Ectodermal cell (in vitro differentiated cells): ENCODE results near the gene FOXR2. TPM values are rescaled to one million over a fixed set of nuclear protein-coding genes. Genes with fewer than 3 reads are reported as not detected.

ENCODE experiments used
- H3K27ac ChIP-seq: 2 replicates; pipeline ENCODE4 v1.7.0; 2013; ENCODE audit warnings: mild to moderate bottlenecking, low read depth, low read length; ENCODE audit not compliant: insufficient read depth, poor library complexity, severe bottlenecking
- H3K27me3 ChIP-seq: 2 replicates; pipeline ENCODE4 v1.7.0; 2013; ENCODE audit warnings: mild to moderate bottlenecking, low read length; ENCODE audit not compliant: insufficient read depth, control insufficient read depth, poor library complexity, severe bottlenecking
- H3K36me3 ChIP-seq: one replicate; pipeline ENCODE4 v1.7.0; 2013; ENCODE audit warnings: low read length; ENCODE audit not compliant: control insufficient read depth, insufficient read depth
- H3K4me1 ChIP-seq: one replicate; pipeline ENCODE4 v1.7.0; 2013; ENCODE audit warnings: low read length; ENCODE audit not compliant: control insufficient read depth, insufficient read depth
- H3K4me3 ChIP-seq: 2 replicates; pipeline ENCODE4 v1.7.0; 2013; ENCODE audit warnings: low read depth, low read length, control low read depth; ENCODE audit not compliant: insufficient read depth
- H3K9me3 ChIP-seq: 2 replicates; pipeline ENCODE4 v1.7.0; 2013; ENCODE audit warnings: mild to moderate bottlenecking, low read length, moderate library complexity; ENCODE audit not compliant: control insufficient read depth
- WGBS, 2 experiments: methylation state at CpG; one replicate each; pipeline ENCODE4 v1.1.7; 2013; ENCODE audit warnings: missing lambda C conversion rate in 2 of 2; 5-methylcytosine and 5-hydroxymethylcytosine counted together
- polyA plus RNA-seq, 4 experiments: library from polyadenylated mRNA; stranded (reverse); fragments of 50-300 nt; gene quantifications; one replicate each; pipeline ENCODE4 v1.2.3, GENCODE V29; 2013

The FOXR2 gene
- not detected for polyA plus RNA-seq (2013, experiment 1 of 4)
- polyA plus RNA-seq (2013, experiment 2 of 4), result not detected
- polyA plus RNA-seq (2013, experiment 3 of 4), result not detected
- polyA plus RNA-seq (2013, experiment 4 of 4), result not detected

DNA sequence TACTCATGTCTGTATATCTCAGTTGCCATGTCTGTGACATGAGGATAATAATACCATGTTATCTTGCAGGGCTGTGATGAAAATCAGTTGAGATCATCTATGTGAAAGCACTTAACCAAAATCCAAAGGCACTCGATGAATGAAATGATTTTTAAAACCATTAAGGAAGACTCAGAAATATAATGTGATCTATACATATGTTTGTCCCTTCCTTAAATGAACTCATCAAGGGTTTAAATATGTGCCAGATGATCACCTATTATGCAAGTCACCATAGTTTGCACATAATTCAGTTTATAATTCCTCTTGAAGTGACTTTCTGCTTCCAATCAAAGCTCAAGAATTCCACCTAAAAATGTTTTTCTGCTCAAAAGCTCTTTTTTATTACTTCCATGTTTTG, at the start of gene FOXR2:
TSS of gene FOXR2 (plus strand) at position 301 of the 400 bp plus-strand sequence. CDS start 312 bp downstream, outside the sequence.
- no CpG with 5 or more reads among the region's 1 CpG for WGBS, 2 experiments
- Histone ChIP-seq H3K36me3 (no peaks in the 10 kb centered on the region), H3K27me3 (no peaks in the 10 kb centered on the region), H3K27ac (no peak within 1 kb of the TSS), H3K9me3 (no peaks in the 10 kb centered on the region), H3K4me3 (no peak within 1 kb of the TSS), H3K4me1 (no peaks in the 10 kb centered on the region)

DNA sequence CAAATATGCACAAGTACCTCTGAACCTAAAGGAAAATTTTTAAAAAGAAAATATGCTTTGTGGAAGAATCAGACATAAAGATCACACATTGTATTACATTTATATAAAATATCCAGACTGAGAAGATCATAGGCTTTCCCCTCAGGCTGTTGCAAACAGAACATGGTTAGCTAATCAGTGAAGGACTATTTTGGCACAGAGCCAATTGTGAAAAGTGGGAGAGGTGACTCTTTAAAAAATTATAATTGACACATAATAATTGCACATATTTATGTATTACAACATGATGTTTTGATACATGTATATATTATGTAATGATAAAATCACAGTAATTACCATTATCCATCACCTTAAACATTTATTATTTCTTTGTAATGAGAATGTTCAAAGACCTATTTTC, 44.1 kb upstream of the FOXR2 start:
- Histone ChIP-seq H3K4me3 (no peak overlapping the region), H3K9me3 (no peaks in the 10 kb centered on the region), H3K27ac (no peak overlapping the region), H3K27me3 (no peaks in the 10 kb centered on the region), H3K36me3 (no peaks in the 10 kb centered on the region), H3K4me1 (no peaks in the 10 kb centered on the region)

- Histone ChIP-seq H3K27me3 (no peaks in the 10 kb centered on the region), H3K4me3 (no peak overlapping the region), H3K4me1 (no peaks in the 10 kb centered on the region), H3K9me3 (no peaks in the 10 kb centered on the region), H3K36me3 (no peaks in the 10 kb centered on the region), H3K27ac (no peak overlapping the region)
- no CpG with 5 or more reads among the region's 1 CpG for WGBS, 2 experiments
These were observed 40.8 kb upstream of the FOXR2 start for GRCh38 chrX:55582447-55582846.

DNA sequence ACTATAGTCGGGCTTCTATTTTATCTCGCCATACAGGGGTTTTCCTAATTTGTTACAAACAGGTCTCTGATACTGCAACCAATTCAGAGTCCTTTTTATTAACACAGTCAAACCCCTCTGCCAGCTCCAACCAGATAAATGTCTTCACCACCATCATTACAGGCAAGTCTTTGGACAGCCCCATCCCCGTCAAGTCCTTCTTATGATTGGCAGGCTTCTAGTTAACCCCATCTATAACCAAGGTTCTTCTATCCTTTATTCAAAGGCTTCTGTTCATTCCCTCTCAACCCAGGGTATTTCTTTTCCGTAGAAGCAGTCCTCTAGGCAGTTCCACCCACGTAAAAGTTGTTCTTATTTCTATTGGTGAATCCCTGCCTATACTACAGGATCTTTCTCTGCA, 29.9 kb upstream of the FOXR2 start:
- H3K9me3 ChIP-seq, result no peaks in the 10 kb centered on the region
- no peak overlapping the region for H3K4me3 ChIP-seq
- H3K4me1 ChIP-seq, result no peaks in the 10 kb centered on the region
- H3K27me3 ChIP-seq, result no peaks in the 10 kb centered on the region
- no peaks in the 10 kb centered on the region for H3K36me3 ChIP-seq
- no peak overlapping the region for H3K27ac ChIP-seq
- WGBS, 2 experiments, result 71 to 78% methylated on average over 5 of the region's 5 CpGs

GRCh38 chrX:55593756-55594257, 29.4 kb upstream of the FOXR2 start:
- Histone ChIP-seq H3K27me3 (no peaks in the 10 kb centered on the region), H3K9me3 (no peaks in the 10 kb centered on the region), H3K4me1 (no peaks in the 10 kb centered on the region), H3K27ac (no peak overlapping the region), H3K36me3 (no peaks in the 10 kb centered on the region), H3K4me3 (no peak overlapping the region)
- WGBS, 2 experiments, result 85 to 87% methylated on average over 13 of the region's 13 CpGs

DNA sequence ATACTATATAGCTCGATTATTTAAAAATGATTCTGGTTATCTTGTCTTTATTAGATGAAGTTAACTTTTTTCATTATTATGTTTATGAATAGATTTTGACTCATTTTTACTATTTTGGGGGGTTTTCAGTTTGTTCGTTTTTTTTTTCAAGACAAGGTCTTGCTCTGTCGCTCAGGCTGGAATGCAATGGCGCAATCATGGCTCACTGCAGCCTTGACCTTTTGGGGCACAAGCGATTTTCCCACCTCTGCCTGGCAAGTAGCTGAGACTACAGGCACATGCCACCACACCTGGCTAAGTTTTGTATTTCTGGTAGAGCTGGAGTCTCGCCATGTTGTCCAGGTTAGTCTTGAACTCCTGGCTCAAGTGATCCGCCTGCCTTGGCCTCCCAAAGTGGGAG, 24.9 kb upstream of the FOXR2 start:
- H3K36me3 ChIP-seq, result no peaks in the 10 kb centered on the region
- WGBS, 2 experiments, result 68 to 84% methylated on average over 6 of the region's 7 CpGs
- no peak overlapping the region for H3K4me3 ChIP-seq
- H3K27ac ChIP-seq, result no peak overlapping the region
- H3K27me3 ChIP-seq, result no peaks in the 10 kb centered on the region
- H3K9me3 ChIP-seq, result no peaks in the 10 kb centered on the region
- no peaks in the 10 kb centered on the region for H3K4me1 ChIP-seq

DNA sequence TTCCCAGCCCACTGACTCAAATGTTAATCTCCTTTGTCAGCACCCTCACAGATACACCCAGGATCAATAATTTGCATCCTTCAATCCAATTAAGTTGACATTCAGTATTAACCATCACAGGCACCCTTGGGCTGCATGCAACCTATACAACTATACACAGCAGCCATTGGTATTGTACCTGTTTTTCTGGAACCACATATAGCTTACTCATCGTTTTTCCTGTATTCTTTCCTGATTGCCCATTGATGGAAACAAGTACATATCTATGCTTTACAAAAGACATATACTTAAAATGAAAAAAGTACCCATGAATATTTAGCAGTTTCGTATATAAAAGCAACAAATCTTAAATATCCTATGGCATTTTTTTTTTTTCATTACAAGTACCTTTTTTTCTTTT, 3.7 kb upstream of the FOXR2 start:
- H3K27ac ChIP-seq, result no peak overlapping the region
- H3K4me3 ChIP-seq, result no peak overlapping the region
- H3K4me1 ChIP-seq, result no peaks in the 10 kb centered on the region
- WGBS, 2 experiments, result 30 to 40% methylated on average over 1 of the region's 2 CpGs
- no peaks in the 10 kb centered on the region for H3K36me3 ChIP-seq
- H3K9me3 ChIP-seq, result no peaks in the 10 kb centered on the region
- no peaks in the 10 kb centered on the region for H3K27me3 ChIP-seq

DNA sequence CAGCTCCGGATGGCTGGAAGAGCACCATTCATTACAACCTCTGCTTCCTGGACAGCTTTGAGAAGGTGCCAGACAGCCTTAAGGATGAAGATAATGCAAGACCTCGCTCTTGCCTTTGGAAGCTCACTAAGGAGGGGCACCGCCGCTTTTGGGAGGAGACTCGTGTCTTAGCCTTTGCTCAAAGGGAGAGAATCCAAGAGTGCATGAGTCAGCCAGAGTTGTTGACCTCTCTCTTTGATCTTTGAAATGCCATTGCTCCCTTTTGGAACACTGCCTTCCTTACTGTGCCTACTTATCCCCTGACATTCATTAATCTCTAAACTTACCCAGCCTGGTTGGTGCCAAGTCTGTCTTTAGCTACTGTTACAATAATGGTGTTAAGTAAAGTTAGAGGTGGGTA, 1.2 kb downstream of the FOXR2 start:
- Histone ChIP-seq H3K27ac (no peak overlapping the region), H3K9me3 (no peaks in the 10 kb centered on the region), H3K36me3 (no peaks in the 10 kb centered on the region), H3K27me3 (no peaks in the 10 kb centered on the region), H3K4me1 (no peaks in the 10 kb centered on the region), H3K4me3 (no peak overlapping the region)
- 77 to 78% methylated on average over 5 of the region's 5 CpGs for WGBS, 2 experiments

GRCh38 chrX:55636109-55636508, 12.9 kb downstream of the FOXR2 start:
- Histone ChIP-seq H3K27ac (no peak overlapping the region), H3K36me3 (no peaks in the 10 kb centered on the region), H3K4me1 (no peaks in the 10 kb centered on the region), H3K4me3 (no peak overlapping the region), H3K9me3 (peaks cover 2% of the 10 kb centered on the region), H3K27me3 (no peaks in the 10 kb centered on the region)
- 72% methylated on average over 7 to 8 of the region's 8 CpGs for WGBS, 2 experiments

DNA sequence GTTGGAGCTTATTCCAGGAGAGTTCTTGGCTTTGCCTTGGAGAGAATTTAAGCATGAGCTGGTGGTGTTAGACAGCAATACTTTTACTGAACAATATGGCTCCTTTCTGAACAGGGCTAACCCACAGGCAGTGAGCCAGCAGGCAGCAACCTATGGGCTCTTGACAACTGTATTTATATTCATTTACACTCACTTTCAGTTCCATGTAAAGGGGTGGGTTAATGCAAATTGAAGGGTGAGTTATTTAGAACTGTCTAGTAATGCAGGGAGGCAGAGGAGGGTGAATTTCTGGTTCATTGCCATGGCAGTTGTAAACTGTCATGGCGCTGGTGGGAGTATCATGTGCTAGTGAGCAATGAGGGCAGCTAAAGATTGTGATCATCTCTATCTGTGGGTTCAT, 15.7 kb downstream of the FOXR2 start:
- 50 to 62% methylated on average over 1 of the region's 1 CpG for WGBS, 2 experiments
- Histone ChIP-seq H3K27me3 (no peaks in the 10 kb centered on the region), H3K9me3 (peaks cover 2% of the 10 kb centered on the region), H3K4me3 (no peak overlapping the region), H3K36me3 (no peaks in the 10 kb centered on the region), H3K27ac (no peak overlapping the region), H3K4me1 (no peaks in the 10 kb centered on the region)

DNA sequence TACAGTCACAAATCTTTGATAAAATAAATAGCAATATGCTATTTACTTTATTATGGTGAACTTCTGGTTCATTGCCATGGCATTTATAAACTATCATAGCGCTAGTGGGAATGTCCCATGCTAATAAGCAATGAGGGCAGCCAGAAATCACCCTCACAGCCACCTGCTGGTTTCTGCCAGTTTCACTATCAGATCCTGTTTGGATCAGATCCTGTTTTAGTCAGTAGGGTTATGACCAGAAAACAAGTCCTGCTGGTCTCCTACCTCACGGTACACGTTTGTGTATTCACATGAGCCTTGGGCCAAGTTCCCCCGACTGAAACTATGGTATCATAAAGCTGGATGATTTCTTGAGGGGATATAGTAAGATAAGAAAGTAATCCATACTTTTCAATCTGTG, 17.7 kb downstream of the FOXR2 start:
- Histone ChIP-seq H3K27me3 (no peaks in the 10 kb centered on the region), H3K4me3 (no peak overlapping the region), H3K27ac (no peak overlapping the region), H3K36me3 (no peaks in the 10 kb centered on the region), H3K9me3 (peaks cover 2% of the 10 kb centered on the region), H3K4me1 (no peaks in the 10 kb centered on the region)
- 65 to 86% methylated on average over 2 to 3 of the region's 4 CpGs for WGBS, 2 experiments
